NB4 (cell line): ENCODE results near the gene TIPRL.

ENCODE experiments used
- POLR2A ChIP-seq: IDR thresholded peaks from 2 replicates; pipeline ENCODE4 v1.6.1; 2011; ENCODE audit warnings: mild to moderate bottlenecking; ENCODE audit not compliant: insufficient read length; ENCODE audit errors: extremely low read depth
- TF ChIP-seq, protein P1 (sequence below): IDR thresholded peaks from one replicate; pipeline ENCODE4 v1.5.1; 2012; ENCODE audit warnings: low read depth, low read length

DNA sequence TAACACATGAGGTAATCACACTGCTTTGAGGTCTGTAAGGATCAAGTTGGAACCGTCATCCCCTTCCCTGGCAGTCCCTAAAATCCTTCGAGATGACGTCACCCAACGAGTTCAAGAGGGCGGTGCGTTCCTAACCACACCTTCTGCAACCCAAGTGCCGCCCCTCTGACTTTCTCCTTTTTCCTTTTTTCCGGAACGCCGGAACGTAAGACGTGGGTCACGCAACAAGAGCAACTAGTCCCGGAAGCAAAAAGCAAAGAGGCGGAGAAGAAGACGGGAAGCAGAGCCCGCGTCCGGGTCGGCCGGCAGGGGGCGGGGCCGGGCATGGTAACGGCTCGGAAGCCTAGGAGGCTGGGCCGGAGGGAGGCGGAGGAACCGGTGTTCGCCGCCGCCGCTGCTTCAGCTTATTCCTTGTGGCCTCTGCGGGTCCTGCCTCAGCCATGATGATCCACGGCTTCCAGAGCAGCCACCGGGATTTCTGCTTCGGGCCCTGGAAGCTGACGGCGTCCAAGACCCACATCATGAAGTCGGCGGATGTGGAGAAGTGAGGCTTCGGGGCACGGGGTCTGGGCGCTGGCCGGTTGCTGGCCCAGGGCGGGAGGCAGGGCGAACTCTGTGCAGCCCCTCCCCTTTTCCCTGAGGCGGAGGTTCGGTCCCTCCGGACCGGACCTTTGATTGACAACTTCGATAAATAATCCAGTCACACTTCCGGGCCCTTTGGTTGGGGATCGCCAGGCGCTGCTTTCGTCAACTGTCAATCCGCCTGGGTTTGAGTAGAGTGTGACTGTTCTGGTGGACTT, at the start of gene TIPRL:
- TF ChIP-seq POLR2A = peak; percentile 57
- TF ChIP-seq, protein P1, sequence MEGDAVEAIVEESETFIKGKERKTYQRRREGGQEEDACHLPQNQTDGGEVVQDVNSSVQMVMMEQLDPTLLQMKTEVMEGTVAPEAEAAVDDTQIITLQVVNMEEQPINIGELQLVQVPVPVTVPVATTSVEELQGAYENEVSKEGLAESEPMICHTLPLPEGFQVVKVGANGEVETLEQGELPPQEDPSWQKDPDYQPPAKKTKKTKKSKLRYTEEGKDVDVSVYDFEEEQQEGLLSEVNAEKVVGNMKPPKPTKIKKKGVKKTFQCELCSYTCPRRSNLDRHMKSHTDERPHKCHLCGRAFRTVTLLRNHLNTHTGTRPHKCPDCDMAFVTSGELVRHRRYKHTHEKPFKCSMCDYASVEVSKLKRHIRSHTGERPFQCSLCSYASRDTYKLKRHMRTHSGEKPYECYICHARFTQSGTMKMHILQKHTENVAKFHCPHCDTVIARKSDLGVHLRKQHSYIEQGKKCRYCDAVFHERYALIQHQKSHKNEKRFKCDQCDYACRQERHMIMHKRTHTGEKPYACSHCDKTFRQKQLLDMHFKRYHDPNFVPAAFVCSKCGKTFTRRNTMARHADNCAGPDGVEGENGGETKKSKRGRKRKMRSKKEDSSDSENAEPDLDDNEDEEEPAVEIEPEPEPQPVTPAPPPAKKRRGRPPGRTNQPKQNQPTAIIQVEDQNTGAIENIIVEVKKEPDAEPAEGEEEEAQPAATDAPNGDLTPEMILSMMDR = peak; percentile 19
